Activated T-helper 1 cell treated with Interleukin-2 at 50 U/mL for 16 hours (primary cell): ENCODE data around the gene PRRT4.
A peak's percentile ranks its signal among the peaks of the same experiment; 100 is the strongest.

Source experiments
- DNase-seq: peaks from one replicate; pipeline ENCODE4 v3.0.0-alpha.2; 2020; ENCODE audit warnings: low read depth

The PRRT4 gene

DNA sequence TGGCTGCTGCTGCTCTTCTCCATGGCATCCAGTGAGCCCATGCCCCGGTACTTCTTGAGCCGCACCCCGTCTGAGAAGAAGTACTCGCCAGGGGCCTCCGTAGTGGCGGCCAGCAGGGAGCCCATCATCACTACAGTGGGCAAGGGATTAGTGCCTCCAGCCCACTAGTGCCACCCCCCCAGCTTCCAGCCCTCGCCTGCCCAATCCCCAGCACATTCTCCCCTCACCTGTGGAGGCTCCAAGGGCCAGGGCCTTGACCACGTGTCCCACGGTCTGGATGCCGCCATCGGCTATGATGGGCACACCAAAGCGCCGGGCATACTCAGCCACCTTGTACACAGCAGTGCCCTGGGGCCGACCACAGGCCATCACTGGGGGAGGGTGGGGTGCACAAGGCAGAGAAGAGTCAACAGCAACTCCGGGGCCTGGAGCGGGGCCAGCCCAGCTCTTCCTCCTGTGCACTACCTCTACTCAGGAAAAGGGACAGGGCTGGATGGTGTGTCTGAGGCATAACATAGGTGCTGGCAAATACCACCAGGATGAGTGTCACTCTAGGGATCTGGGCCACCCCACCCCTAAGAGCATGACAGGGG is 33.5 kb upstream of the PRRT4 start:
- no peak for DNase-seq

DNA sequence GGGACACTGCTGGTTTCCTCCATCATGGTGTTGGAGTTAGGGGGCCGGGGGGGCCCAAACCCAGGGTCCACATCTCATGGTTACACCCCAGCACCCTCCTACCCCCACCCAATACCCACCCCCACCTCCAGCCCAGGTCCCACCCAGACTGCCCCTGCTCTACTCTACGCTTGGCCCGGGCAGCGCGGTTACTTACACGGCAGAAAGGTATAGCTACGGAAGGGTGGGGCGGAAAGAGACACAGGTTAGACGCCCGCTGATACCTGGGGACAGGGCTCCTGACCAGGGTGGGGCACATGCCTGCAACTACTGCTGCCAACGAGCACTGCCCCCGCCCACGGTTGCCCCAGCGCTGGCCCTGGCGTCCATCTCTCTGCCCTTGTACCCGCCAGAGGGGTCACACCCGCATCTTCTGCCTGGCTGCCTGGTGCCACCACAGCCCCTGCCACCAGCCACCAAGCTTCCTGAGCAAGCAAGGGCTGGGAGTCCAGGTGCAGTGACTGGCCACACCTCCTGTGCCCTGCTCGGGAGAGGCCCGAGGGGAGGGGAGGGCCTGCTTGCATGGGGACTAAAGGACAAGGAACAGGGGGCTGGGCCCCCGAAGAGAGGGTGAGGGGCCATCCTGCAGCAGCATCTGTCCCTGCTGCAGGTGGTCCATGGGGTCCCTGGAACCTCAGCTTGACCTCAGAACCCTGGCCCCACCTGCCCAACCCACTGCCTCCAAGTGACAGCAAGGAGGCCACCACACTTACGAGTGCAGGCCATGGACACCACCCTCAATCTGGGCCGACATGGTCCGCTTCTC is 32.2 kb upstream of the PRRT4 start:
- DNase-seq, result no peak

DNA sequence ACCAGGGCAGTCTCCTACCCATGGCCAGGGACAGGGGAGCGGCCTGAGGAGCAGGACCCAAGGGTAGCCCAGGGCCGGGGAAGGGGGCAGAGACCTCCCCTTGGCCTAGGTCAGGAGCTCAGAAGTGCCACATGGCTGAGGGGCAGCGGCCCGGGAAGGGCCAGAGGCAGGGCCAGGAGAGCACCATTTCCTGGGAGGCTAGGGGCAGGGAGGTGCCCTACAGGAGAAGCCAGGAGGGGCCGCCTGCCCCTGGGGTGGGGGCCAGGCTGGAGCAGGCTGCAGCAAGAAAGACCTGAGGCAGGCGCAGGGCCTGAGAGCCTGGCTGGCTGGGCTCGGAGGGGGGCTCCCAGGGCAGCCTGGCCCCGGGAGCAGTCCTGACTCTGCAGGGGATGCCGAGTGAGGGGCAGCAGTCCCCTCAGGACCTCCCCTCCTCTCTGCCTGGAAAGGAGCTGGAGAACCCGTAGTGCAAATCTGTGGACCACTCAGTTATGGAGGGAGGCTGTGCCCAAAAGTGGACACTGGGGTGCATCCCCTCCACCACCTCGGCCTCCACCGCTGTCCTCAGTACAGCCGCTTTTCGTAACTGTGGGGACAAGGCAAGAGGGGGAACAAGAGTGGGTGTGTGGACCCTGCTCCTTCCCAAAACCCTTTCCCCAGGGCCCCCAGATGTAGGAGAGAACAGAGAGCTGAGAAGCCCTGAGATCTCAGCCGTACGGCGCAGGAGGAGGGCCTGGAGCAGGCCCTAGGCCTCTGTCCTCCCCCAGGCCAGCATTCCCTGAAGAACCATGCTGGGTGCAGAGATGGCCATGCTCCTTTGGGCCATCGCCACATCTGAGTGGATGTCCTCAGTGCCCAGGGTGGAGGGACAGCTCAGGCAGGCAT is 31.2 kb upstream of the PRRT4 start:
- DNase-seq, result no peak

DNA sequence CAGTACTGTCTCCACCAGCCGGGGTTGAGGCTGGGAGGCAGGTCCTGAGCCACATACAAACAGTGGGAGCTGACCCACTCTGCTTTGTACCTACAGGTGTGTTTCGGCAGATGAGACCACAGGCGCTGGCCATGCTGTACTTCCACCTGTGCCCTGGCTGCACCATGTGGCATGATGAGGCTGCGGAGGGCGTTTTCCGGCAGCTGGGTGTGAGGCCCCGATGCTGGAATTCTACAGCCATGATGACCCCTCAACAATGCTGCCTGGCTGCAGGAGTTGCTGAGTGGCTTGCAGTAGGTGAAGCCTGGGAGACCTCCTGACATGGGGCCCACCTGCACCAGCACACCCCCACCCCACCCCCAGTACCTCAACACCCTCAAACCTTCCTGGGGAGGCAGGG is 30.3 kb upstream of the PRRT4 start:
- no peak for DNase-seq

DNA sequence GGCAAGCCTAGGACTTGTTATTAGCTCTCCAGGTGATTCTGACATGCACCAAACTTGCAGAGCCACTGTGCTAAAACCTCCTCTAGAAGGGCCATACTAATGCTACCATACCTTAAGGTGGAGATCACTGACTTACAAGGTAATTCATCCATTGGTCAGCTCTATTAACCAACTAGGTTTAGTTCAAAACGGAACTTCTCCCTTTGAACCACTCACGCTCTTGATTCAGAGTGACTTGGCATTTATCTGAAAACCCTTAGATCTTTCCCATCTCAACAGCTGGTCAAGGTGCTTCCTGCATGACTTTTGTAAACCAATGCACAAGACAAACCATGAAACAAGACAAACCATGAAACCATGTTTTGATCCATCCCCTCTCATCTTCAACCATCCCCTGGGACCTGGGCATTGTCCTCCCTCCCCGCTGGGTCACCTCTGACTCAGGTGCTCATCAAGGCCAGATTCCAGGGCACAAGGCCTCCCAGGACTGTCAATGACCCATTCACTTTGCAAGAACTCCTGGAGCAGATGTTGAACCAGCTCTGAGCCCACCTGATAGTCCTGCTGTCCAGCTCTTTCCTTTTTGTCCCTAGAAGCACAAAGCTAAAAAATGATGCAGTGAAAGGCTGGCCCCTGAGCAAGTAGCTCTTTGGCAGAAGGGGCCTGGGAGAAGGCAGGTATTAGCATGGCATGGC is 29.5 kb upstream of the PRRT4 start:
- no peak for DNase-seq

DNA sequence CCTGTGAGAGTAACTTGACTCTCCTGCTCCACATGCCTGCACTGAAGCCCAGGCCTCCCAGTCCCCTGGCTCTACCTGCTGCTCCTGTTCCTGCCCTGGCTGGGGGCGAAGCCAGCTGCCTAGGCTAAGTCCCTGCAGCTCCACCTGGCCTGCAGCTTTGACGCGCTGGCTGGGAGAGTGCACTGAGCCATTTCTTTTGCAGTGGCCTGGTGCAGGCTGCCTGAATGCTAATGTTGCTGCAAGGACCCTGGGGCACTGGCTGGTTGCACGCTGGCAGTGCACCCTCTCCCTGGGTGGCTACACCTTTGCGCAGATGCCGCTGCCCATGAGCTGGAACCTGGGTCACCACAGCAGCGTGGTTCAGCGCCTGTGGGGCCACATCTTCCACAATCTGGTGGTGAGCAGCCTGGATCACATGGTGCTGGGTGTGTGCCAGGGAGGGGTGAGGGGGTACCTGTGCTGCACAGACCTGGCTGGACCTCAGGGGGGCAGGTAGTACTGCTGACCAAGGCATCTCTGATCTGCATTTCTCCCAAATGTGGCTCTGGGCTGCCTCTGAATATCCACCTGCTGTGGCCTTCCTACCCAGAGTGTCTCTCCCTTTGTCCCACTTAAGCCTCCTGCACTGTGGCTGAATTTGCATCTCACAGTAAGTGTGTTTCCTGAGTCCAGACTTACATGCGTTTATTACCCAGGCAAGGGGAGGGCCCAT is 28.3 kb upstream of the PRRT4 start:
- no peak for DNase-seq

DNA sequence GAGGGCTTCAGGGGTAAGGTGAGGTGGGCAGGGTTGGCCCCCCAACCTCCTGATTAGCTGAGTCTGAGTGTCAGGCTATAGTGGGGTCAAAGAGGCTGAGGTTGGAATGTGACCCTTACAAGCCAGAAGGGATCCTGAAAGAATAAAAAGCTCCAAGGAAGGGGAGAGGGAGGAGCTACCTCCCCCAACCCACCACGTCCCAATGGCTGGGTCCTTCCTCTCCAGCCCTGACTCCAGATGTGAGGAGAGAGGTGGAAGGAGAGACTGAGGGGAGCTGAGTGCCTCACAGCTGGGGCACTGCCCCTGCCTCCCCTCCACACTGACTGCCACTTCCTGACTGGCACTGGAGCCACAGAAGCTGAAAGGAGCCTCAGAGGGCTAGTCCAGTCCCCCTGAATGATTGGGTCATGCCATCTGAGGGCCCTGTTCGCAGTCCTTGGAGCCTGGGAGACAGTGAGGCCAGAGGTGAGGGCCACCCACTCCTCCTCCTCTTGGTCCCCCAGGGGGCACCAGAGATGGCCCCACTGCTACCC is 27.7 kb upstream of the PRRT4 start:
- DNase-seq, result no peak

DNA sequence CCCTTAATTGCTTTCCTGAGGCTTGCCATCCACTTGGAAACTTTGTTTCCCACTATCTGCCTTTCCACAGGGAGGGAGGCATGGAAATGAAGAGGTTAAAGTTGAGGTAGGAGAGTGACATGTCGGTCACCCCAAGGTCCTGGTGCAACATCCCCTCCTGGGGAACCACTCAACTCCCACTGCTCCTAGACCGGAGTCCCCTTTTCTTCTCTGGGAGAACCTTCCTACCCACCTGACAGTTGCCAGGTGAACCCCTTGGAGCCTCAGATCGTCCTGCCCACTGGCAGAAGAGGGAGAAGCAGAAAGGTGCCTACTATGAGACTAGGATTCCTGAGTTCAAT is 26.6 kb upstream of the PRRT4 start:
- no peak for DNase-seq

DNA sequence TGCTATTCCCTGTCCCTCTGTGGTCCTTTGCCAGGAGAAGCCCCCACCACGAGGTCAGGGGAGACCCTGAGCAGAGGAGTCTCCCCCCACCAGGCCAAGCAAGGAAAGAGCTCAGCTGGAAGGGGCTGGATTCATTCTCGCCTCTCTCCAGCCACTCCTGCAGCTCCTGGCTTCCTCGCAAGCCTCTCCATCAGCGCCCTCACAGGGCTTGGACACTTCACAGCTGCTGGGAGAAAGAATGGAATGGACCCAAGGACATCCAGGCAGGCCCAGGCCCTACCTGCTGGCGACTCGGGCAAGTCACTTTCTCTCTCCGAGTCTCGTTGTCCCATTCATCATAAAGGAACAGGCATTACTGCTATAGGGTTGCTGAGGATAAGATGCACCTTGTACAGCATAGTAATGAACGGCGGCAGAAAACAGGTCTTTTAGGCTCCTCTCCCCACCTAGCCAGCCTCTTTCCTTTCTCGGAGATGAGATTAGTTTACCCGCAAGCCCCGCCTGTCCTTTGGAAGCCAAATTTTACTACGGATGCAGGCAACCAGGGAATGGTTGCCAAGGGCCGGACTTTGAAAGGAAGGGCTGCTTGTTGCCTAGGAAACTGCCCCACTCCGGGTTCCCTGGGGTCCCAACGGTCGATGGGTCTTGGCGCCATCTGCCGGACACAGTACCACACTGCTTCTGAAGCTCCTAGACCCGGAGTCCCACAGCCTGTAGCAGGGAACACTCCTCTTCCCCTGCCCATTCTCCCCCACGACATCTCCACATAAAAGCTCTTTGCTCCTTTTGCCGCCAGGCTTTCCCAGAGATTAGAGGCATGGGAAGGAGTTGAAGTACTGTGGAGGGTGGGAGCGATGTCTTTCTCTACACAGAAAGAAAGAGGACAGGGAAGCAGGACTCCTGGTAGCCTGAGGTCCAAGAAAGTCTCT is 26.0 kb upstream of the PRRT4 start:
- DNase-seq, result peak; percentile 38

DNA sequence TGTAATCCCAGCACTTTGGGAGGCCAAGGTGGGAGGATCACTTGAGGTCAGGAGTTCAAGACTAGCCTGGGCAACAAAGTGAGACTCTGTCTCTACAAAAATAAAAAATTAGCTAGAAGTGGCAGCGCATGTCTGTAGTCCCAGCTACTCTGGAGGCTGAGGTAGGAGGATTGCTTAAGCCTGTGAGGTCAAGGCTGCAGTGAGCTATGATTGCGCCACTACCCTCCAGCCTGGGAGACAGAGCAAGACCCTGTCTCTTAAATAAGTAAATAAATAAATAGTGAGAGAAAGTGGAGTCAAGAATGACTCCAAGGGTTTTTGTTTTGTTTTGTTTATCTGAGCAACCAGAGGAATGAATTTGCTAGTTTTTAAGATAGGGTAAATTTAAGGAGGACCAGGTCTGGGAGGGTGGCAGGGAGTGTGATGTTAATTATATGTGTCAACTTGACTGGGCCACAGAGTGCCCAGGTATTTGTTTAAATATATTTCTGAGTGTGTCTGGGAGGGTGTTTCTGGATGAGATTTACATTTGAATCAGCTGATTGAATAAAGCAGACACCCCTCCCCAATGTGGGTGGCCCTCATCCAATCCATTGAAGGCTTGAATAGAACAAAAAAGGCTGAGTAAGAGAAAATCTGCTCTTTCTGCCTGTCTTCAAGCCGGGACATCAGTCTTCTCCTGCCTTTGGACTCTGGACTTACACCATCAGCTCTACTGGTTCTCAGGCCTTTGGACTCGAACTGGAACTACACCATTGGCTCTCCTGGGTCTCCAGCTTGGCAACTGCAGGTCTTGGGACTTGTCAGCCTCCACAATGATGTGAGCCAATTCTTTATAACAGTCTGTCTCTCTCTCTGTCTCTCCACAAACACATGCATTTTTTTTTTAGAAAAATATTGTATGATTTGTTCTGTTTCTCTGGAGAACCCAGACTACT is 24.8 kb upstream of the PRRT4 start:
- no peak for DNase-seq

DNA sequence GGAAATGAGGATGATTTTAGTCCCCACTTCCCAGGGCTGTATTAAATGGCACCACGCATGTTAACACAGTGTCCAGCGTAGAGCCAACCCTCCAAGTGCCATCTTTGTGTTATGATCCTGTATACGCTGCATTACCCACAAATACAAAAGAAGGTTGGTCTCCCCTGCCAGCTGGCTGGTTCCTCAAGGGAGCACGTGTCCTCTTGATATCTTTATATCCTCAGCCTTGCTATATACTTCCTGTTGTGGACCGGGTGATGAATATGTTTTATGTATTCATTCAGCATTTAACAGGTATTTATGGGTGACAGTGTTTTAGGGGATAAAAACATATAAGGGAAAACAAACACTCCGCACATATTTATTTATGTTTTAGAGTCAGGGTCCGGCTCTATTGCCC is 23.2 kb upstream of the PRRT4 start:
- DNase-seq, result no peak

DNA sequence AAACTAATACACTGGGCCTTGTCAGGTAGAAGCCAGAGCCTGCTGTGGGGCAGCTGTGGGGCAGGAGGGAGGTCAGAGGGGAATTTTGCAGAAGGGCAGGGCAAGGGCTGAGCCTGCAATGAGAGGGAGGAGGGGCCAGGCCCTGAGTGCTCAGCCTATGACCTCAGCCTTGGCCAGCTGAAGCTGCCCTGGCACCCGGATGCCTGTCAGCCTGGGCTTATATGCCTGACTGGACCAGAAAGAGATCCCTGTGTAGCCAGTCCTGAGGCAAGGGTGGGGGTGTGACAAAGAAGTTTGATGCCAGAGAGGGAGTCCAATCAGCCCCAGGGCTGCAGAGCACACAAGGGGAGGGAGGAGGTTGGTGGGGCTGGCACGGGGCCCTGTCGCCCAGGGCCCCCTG is 22.3 kb upstream of the PRRT4 start:
- DNase-seq, result no peak

DNA sequence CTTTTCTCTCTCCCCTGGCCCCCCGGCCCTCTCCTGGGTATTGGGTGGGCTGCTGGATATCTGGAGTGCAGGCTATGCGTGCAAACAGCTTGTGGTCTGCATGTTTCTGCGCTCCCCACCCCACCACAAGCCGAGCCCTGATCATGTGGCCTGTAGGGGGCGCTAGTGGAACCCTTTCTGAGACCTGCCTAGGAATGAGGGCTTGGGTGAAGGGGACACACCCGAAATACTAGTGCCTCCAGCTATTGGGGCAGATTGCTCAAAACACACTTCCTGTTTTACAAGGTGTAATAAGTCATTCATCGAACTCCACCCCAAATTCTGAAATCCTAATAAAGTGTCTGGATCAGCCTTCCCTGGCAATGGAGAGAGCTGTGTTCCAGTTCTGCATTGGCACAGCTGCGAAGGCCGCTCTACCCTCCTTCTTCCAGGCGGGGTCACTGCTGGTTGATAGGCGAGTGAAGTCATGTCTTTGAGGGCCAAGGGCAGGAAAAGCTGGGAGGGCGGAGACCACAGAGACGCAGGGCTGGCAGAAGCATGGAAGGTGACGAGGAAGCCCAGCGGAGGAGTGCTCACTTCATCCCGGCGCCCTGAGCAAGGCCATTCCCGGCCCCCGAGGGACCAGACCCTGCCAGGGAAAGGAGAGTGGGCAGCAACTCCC is 19.8 kb upstream of the PRRT4 start:
- DNase-seq, result no peak

DNA sequence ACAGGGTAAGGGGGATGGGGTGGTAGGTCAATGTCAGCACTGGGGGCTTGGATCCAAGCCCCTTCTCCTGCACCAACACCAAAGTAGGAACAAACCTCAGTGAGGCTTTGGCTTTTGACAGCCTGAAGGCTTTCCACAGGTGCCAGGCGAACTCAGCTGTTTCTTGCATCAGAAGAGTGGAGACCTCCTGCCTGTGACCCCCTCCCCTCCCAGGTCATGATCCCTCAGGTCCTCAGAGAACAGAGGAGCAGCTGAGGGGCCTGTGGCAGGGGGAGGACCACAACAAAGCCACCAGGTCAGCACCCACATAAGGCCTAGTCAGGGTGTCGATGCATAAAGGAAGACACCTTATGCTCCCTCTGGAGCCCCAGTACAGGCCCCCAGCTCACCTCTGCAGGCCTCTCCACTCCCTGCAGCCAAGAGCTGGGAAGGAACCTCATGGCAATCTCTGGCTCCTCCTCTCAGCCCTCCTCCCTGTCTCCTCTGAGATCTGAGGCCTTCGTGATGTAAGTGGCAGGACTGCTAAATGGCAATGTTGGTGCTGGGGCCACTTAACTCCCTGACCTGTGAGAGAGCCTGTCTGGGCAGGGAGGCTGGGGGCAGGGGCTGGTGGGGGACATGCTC is 19.1 kb upstream of the PRRT4 start:
- no peak for DNase-seq

DNA sequence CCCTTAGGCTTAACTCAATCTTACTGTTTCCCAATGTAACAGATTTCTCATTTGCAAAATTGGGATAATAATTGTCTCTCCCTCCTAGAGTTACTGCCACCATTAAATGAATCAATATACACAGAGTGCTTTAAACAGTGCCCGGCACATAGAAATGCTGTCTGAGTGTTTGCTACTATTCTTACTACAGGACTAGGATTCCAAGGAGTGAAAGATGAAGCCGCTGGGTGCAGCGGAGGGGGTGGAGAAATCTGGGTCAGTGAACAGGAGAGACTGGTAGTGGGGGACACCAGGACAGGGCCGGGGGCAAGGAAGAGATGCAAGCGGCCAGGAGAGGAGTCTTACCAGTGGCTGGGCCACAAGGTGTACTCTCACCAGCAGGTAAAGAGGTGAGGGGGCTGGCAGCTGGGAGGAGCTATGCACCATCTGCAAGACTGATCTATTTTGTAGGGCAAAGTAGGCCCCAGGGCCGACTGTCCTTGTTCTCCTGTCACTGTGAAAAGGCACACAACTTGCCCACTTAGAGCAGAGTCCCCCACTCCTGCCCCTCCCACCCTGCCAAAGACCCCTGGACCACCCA is 18.5 kb upstream of the PRRT4 start:
- no peak for DNase-seq

DNA sequence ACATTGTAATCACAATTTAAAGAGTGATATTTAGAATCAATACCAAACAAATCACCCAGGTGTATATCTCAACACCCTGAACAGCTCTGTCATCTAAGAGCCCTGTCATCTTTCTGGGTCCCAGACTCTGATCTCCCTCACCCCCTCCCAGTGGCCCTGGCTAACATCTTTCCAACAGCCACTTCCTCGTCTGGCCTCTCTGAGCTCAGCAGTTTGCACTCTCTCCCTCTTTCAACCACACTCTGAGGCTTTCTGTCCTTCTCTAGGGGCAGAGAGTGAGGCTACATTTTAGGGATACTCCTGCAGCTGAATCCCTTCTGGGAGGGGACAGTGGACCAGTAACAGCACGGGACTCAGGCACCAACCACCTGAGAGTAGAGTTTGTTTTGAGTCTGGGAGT is 17.1 kb upstream of the PRRT4 start:
- DNase-seq, result no peak

DNA sequence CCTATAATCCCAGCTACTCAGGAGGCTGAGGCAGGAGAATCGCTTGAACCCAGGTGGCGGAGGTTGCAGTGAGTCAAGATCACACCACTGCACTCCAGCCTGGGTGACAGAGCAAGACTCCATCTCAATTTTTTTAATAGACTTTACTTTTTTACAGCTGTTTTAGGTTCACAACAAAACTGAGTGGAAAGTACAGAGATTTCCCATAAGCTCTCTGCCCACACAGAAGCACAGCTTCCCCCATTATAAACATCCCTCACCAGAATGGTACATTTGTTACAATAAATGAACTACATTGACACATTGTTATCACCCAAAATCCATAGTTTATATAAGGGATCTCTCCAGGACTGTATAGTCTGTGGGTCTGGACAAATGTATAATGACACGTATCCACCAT is 14.6 kb upstream of the PRRT4 start:
- DNase-seq, result no peak

DNA sequence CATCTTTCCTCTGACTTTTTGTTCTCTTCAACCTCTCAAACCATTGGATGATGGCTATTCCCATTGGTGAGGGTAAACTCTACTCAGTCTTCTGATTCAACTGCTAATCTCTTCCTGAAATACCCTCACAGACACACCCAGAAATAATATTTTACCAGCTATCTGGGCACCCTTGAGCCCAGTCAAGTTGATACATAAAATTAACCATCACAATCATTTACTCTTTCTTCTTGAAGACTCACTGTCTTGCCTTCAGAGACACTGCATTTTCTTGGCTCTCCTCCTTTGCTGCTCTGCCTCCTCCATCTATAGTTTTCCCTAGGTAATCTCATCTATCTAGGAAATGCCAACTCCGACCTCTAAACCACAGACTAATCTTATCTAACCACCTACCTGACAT is 12.6 kb upstream of the PRRT4 start:
- DNase-seq, result no peak
